GM23338 (cell line): ENCODE results near the gene CRYL1.

ENCODE experiments used
- EZH2 ChIP-seq: fragments of 200-600 bp; sonication (generic); IDR thresholded peaks from one replicate; pipeline ENCODE4 v1.8.0; 2017; ENCODE audit warnings: antibody characterized with exemption, mild to moderate bottlenecking, low read depth; ENCODE audit not compliant: unreplicated experiment
- EZH2phosphoT487 ChIP-seq: fragments of 200-600 bp; sonication (generic); IDR thresholded peaks from one replicate; pipeline ENCODE4 v1.8.1; 2018; ENCODE audit warnings: antibody characterized with exemption; ENCODE audit not compliant: unreplicated experiment
- JUNB ChIP-seq: IDR thresholded peaks from one replicate; pipeline ENCODE4 v1.6.1; 2016; ENCODE audit warnings: antibody characterized with exemption; ENCODE audit not compliant: unreplicated experiment
- POLR2AphosphoS5 ChIP-seq: IDR thresholded peaks from 2 replicates; pipeline ENCODE4 v1.6.1; 2016; ENCODE audit warnings: antibody characterized with exemption, low read depth
- TF ChIP-seq, protein P1 (sequence below), 2 experiments: fragments of 200-600 bp in 1 of 2; sonication (generic) in 1 of 2; conservative IDR thresholded peaks; 2 replicates each; pipeline versions ENCODE4 v1.5.1 to v1.6.1; 2016 to 2017; ENCODE audit warnings: antibody characterized with exemption in 2 of 2, low read depth in 2 of 2, mild to moderate bottlenecking in 2 of 2, moderate library complexity in 1 of 2

DNA sequence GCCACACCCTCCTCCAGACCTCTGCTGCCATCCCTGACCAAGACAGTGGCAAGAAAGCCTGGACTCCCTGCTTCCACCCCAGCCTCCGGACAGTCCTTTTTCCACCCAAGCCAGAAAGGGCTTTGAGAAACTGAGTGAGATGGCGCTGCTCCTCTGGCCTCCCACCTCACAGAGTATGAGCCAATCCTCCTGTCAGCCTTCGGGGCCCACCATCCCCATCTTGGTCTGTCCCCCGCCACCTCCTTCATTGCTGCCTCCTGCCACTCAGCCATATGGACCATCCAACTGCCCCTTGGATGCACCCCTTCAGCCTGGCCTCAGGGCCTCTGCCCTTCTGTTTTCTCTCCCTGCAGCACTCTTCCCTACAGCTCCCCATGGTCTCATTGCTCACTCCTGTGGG is 125.7 kb downstream of the CRYL1 start:
- TF ChIP-seq, protein P1, sequence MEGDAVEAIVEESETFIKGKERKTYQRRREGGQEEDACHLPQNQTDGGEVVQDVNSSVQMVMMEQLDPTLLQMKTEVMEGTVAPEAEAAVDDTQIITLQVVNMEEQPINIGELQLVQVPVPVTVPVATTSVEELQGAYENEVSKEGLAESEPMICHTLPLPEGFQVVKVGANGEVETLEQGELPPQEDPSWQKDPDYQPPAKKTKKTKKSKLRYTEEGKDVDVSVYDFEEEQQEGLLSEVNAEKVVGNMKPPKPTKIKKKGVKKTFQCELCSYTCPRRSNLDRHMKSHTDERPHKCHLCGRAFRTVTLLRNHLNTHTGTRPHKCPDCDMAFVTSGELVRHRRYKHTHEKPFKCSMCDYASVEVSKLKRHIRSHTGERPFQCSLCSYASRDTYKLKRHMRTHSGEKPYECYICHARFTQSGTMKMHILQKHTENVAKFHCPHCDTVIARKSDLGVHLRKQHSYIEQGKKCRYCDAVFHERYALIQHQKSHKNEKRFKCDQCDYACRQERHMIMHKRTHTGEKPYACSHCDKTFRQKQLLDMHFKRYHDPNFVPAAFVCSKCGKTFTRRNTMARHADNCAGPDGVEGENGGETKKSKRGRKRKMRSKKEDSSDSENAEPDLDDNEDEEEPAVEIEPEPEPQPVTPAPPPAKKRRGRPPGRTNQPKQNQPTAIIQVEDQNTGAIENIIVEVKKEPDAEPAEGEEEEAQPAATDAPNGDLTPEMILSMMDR (conservative IDR thresholded peaks at IDR 0.05; ENCODE audit: low read depth in 2 of 2) = no peak
- TF ChIP-seq EZH2 (no peak), EZH2phosphoT487 (no peak), POLR2AphosphoS5 (no peak), JUNB (no peak)
